Measurements from ENCODE around the gene DDX10.

The DDX10 gene

GRCh38 chr11:108818971-108819370, 154.1 kb downstream of the DDX10 start:
- TF ChIP-seq EGR1 (IDR thresholded peaks at IDR 0.05) (no peak), NFIC (IDR thresholded peaks at IDR 0.05) (no peak), CEBPB (IDR thresholded peaks at IDR 0.05) (no peak), RAD21 (IDR thresholded peaks at IDR 0.05; ENCODE audit: low read depth) (no peak), EP300 (IDR thresholded peaks at IDR 0.05; ENCODE audit: borderline replicate concordance) (no peak), ZBTB7A (IDR thresholded peaks at IDR 0.05; ENCODE audit: low read depth) (no peak), YY1 (IDR thresholded peaks at IDR 0.05; ENCODE audit: low read depth) (no peak), TAF1 (IDR thresholded peaks at IDR 0.05; ENCODE audit: low read depth) (no peak), USF1 (IDR thresholded peaks at IDR 0.05) (no peak)

GRCh38 chr11:108819957-108820356, 155.1 kb downstream of the DDX10 start:
- TF ChIP-seq RAD21 (IDR thresholded peaks at IDR 0.05; ENCODE audit: low read depth) (no peak), YY1 (IDR thresholded peaks at IDR 0.05; ENCODE audit: low read depth) (no peak), TAF1 (IDR thresholded peaks at IDR 0.05; ENCODE audit: low read depth) (no peak), TEAD4 (IDR thresholded peaks at IDR 0.05) (no peak), USF1 (IDR thresholded peaks at IDR 0.05) (no peak)

- TF ChIP-seq CEBPB (IDR thresholded peaks at IDR 0.05) (no peak), CREB1 (IDR thresholded peaks at IDR 0.05; ENCODE audit: low read depth) (no peak), EGR1 (IDR thresholded peaks at IDR 0.05) (no peak), RAD21 (IDR thresholded peaks at IDR 0.05; ENCODE audit: low read depth) (no peak), TEAD4 (IDR thresholded peaks at IDR 0.05) (no peak), REST (IDR thresholded peaks at IDR 0.05; ENCODE audit: low read depth) (no peak), TCF12 (IDR thresholded peaks at IDR 0.05; ENCODE audit: low read depth) (no peak), YY1 (IDR thresholded peaks at IDR 0.05; ENCODE audit: low read depth) (no peak), TAF1 (IDR thresholded peaks at IDR 0.05; ENCODE audit: low read depth) (no peak), MAX (IDR thresholded peaks at IDR 0.05) (no peak), FOXM1 (IDR thresholded peaks at IDR 0.05; ENCODE audit: borderline replicate concordance, low read depth) (no peak), ZBTB7A (IDR thresholded peaks at IDR 0.05; ENCODE audit: low read depth) (no peak), EP300 (IDR thresholded peaks at IDR 0.05; ENCODE audit: borderline replicate concordance) (no peak), NFIC (IDR thresholded peaks at IDR 0.05) (no peak), USF1 (IDR thresholded peaks at IDR 0.05) (no peak)
Measured at GRCh38 chr11:108824545-108824944, 159.7 kb downstream of the DDX10 start.

GRCh38 chr11:108825381-108825780, 160.5 kb downstream of the DDX10 start:
- no peak for TF ChIP-seq MAX (IDR thresholded peaks at IDR 0.05)
- no peak for TF ChIP-seq EP300 (IDR thresholded peaks at IDR 0.05; ENCODE audit: borderline replicate concordance)
- TF ChIP-seq TCF12 (IDR thresholded peaks at IDR 0.05; ENCODE audit: low read depth), result no peak

DNA sequence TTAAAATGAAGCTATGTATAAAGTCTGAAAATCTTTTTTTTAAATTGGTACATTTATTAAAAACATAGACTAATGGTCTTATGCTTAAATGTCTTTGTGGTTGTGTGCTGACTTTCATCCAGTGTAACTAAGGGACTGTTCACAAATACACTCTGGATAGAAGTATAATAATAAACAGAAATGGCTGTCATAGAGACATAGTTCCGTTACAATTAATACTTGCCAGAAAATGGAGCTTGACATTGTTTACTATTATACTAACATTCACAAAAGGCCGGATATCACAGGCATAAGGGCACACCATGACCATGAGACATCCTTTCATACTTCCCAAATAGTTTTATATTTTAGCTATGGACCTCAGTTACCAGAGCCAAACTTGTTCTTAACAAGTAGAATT, 161.3 kb downstream of the DDX10 start:
- no peak for TF ChIP-seq EP300 (IDR thresholded peaks at IDR 0.05; ENCODE audit: borderline replicate concordance)
- TF ChIP-seq CEBPB (IDR thresholded peaks at IDR 0.05), result no peak
- TF ChIP-seq NFIC (IDR thresholded peaks at IDR 0.05), result no peak
- no peak for TF ChIP-seq FOXM1 (IDR thresholded peaks at IDR 0.05; ENCODE audit: borderline replicate concordance, low read depth)
- TF ChIP-seq YY1 (IDR thresholded peaks at IDR 0.05; ENCODE audit: low read depth), result no peak
- TF ChIP-seq TAF1 (IDR thresholded peaks at IDR 0.05; ENCODE audit: low read depth), result no peak
- no peak for TF ChIP-seq CREB1 (IDR thresholded peaks at IDR 0.05; ENCODE audit: low read depth)
- no peak for TF ChIP-seq TEAD4 (IDR thresholded peaks at IDR 0.05)
- TF ChIP-seq USF1 (IDR thresholded peaks at IDR 0.05), result no peak
- TF ChIP-seq ZBTB7A (IDR thresholded peaks at IDR 0.05; ENCODE audit: low read depth), result no peak
- no peak for TF ChIP-seq TCF12 (IDR thresholded peaks at IDR 0.05; ENCODE audit: low read depth)

- TF ChIP-seq TCF12 (IDR thresholded peaks at IDR 0.05; ENCODE audit: low read depth), result no peak
- TF ChIP-seq EGR1 (IDR thresholded peaks at IDR 0.05), result no peak
- no peak for TF ChIP-seq TAF1 (IDR thresholded peaks at IDR 0.05; ENCODE audit: low read depth)
- no peak for TF ChIP-seq CEBPB (IDR thresholded peaks at IDR 0.05)
Measured at GRCh38 chr11:108835624-108836023, 170.8 kb downstream of the DDX10 start.

DNA sequence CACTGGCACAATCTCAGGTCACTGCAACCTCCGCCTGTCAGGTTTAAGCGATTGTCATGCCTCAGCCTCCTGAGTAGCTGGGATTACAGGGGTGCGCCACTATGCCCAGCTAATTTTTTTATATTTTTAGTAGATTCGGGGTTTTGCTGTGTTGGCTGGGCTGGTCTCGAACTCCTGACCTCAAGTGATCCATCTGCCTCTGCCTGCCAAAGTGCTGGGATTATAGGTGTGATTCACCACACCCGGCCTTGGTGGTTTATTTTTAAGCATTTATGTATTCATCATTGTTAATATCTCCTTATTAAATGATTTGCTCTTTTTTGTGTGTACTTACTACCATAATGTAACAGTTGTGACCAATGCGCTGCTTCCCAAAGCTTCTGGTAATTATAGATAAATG, 171.7 kb downstream of the DDX10 start:
- TF ChIP-seq RAD21 (IDR thresholded peaks at IDR 0.05; ENCODE audit: low read depth), result no peak
- no peak for TF ChIP-seq TAF1 (IDR thresholded peaks at IDR 0.05; ENCODE audit: low read depth)
- TF ChIP-seq EGR1 (IDR thresholded peaks at IDR 0.05), result no peak
- no peak for TF ChIP-seq ZBTB7A (IDR thresholded peaks at IDR 0.05; ENCODE audit: low read depth)
- no peak for TF ChIP-seq NFIC (IDR thresholded peaks at IDR 0.05)
- no peak for TF ChIP-seq YY1 (IDR thresholded peaks at IDR 0.05; ENCODE audit: low read depth)
